Measurements from ENCODE around the gene AK9.

Gene AK9

DNA sequence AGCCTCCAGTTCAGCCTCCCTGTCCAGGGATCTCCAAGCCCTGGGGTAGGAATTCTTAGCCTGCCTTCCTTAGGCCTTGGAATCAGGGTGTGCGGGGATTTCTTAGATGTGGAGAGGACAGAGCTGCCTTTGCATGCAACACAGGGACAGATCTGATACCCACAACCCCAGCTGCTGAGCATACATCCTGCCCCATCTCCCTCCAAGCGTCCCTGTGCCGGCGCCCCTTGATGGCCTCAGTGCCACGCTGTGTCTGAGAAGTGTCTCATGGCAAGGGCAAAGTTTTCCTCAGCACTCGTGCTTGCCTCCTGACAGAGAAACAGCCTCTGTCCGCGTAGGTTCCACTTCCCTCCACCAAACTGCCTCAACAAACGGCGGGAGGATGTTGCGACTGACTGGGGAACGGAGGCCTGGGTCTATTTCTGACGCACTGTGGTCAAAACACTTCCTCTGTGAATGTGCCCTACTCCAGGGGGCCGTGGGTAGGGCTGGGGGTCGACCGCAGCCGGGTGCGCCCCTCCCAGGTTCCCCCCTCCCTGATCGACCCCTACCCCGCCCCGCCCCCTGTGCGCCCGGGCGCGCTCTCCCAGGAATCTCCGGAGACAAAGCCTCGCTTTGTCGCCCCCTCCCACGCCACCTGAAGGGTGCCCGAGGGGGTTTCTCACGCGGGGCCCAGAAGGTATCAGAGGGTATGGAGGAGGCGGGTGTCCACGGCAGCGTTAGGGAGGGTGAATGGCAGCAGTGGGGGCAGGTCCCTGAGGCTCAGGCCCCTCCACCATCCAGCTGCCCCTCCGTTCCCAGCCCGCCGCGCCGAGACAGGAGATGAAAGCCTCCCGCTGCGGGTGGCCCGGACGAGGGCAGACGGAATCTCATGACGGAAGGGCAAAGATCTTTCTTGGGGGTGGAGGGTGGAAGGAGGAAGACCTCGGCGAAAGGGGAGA, 236.2 kb downstream of the AK9 start:
- DNase-seq, result no peak

DNA sequence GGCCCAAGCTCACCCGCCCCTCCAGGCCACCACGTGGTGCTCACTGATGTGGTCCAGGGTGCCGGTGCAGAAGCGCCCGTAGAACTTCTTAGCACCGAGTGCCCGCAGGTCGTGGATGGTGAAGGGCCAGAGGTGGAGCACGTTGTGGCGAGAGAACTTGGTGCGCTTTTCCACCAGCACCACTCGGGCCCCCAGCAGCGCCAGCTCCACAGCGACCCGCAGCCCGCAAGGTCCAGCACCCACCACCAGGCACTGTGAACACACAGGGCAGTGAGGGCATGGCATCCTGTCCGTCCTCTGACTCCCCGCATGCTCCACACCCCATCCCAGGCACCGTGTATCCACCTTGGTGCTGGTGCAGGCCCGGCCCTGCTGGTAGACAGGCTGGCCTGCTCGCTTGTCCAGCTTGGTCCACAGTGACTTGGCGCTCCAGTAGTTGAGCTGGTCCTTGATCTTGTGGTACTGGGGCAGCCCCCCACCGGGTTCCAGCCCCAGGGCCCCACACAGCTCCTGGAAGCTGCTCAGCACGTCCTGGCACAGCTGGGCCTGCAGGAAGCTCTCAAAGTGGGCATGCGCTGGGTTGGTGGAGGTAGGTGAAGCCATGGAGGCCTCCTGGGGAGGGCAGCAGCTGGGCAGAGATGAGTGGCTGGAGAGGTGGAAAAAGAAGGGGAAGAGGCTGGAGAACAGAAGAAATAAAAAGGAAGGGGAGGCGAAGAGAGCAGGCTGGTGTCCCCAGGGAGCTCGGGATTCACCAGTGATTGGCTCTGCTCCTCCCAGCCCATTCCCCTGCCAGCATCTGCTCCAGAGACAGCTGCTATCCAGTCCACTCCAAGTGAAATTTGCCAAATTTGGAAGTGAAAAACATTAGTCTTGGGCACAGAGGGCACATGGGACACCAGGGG, 237.2 kb downstream of the AK9 start:
- no peak for DNase-seq

DNA sequence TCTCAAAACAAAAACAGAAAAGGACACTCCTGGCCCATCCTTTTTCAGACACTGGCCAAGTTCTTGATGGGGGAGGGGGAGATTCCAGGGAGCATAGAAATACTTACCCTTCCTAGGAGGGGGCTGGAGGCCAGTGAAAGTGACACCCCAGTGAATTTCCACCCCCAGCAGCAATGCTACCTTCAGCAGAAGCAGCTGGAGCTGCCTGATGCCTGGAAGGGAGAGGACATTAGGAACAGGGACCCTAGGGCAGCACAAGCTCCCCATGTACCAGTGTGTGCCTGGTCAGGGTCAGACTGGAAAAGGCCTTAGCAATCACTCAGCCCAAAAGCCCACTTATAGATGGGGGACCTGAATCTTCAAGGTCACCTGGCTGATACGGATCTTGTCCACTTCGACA, 237.8 kb downstream of the AK9 start:
- DNase-seq, result no peak

DNA sequence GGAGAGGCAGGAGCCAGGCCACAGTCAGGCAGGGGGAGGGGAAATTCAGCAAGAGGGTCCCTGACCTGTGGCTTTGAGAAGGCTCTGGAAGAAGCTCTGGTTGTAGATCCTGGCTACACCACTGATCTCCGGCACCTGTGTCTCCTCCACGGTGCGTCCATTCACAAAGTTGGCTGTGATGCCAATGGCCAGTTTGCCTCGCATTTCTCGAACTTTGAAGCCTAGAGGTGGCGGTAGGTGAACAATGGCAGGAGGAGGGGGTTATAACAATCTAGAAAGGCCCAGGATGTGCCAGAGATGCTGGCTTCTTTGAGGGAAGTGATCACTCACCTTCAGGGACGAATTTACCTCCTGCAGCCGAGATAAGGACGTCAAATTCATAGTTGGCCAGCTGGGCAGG, 238.8 kb downstream of the AK9 start:
- DNase-seq, result no peak

DNA sequence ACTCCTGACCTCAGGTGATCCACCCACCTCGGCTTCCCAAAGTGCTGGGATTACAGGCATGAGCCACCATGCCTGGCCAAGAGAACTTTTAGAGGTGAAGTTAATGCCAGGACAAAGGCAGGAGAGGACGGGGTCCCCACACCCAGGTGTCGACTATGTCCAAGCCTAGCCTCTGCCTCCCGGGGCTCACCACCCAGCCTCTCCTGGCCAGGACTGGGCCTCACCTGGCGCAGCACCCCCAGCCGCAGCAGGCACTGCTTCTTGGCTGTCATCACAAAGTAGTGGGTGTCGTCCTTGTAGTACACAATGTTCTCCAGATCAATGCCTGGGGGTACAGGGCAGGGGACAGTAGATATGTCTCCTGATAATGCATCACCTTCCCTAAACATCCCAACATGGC, 239.6 kb downstream of the AK9 start:
- no peak for DNase-seq

DNA sequence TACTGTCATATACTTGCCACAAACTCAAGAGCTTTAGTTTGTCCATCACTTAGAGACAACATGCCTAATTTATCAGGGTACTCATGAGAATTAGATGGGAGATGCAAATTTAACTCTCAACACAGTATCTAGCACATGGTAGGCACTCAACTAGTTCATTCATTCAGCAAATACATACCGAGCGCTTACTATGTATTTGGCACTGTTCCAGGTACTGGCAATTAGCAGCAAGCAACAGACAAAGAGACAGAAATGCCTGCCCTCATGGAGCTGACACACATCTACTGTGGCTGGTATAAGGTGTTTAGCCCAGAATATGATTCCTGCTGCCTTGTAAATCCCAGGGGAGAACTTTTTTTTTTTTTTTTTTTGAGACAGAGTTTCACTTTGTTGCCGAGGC, 240.2 kb downstream of the AK9 start:
- DNase-seq, result no peak

DNA sequence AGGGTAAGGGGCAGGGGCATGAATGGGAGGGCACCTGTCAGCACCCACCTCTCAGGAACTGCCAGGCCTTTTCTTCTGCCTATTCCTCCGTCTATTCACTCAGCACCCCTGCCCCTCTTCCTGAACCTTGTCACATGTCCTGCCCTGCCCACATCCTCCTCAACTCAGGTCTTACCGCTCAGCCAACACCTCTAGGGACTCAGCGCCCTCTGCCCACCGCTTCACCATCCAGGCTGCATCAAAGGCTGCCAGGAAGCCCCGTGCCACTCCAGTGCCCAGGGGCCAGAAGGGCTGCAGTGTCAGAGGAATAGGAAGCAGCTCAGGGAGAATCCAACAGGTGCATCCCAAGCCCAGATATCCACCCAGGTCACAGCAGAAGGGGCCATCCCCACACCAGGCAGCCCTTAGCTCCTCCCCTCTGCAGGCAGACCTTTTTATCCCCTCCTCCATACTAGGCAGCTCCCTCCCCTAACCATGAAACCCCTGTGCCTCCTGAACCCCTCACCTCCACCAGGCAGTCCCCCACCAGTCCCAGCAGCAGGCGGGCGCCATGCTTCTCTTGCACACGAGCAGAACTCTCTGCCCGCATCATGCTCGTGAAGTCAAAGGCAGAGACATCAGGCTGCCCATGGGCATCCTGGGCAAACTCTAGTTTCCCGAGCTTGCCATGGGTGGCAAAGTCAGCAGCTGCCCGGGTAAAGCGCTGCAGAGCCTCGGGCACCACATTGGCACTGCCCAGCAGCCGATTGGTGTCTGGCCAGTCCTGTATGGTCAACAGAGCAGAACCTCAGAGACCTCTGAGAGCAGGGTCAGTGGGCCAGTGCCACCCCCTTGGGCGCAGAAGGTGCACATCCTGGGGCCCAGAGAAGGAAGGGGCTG, 241.0 kb downstream of the AK9 start:
- no peak for DNase-seq

DNA sequence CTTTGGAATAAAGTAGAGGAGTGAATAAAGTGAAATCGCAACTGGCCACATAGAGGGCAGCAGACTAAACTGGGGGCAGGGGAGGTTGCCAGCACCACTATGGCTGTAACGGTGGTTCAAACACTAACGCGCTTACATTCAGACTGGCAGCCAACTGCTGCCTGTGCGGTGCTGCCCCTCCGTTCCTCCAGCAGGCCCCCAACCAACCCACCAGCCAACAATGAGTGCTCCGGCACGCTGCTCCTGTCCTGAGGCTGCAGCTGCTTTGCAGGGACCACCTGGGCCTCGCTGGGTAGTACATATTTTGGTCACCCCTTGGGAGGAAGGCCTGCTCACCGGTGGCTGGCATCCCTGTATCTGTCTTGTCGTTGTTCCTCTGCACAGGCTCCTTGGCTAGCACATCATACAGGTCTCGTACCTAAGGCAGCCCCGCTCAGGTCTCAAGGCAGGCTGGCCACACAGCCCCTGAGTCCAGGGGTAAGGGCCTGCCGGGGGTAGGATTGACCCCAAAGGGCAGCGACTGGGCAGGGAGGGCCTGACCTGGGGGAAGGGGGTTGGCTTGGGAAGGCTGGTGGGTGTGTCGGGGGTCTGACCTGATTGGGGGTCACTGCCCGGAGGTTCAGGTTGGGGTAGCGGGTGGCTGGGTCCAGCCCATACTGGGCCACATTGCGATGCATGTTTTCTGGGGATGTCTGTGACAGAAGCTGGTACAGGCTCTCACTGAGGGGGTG, 241.8 kb downstream of the AK9 start:
- no peak for DNase-seq

DNA sequence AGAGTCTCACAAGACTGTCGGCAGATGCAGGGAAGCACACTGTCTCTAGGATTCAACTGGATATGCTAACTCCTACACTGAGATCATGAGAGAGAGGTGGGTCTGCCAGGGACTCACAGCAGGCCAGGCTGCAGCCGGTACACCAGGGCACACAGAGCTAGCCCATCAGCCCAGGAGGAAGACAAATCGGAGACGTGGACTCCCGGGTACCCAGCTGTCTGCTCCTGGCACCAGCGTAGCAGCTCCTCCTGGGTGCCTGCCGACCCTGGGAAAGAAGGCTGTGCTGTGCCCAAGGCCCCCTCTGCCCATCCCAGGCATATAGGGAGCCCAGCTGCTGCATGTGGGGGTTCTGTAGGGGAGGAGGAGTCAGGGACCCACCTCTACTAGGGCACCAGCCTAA, 242.4 kb downstream of the AK9 start:
- DNase-seq, result no peak

DNA sequence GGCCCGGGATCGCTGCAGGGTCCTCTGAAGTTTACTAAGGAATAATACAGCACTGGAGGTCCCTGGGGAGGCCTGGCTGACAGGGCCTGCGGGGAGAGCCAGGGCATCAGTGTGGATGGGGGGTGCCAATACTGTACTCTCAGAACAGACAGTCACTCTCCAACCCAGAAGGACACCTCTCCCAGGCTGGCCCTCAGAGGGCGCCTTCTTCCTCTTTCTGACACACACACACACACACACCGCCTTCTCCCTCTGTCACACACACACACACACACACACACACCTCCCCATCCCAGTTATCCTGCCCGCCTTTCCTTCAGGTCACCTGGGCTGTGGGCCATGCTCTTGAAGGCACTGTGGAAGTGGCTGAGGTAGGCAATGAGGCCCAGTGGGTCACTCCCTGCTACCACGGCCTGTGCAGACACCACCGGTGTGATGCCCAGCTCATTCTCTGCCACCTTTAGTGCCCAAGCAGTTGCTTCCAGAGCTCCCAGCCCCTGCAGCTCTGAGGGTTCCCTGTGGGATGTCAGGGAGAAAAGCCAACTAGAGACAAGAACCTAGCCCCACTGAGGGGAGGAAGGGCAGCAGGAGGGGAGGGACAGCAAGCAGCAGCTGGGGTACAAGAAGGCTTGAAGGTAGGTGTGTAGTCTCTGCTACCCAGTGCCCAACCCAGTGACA, 243.0 kb downstream of the AK9 start:
- no peak for DNase-seq

DNA sequence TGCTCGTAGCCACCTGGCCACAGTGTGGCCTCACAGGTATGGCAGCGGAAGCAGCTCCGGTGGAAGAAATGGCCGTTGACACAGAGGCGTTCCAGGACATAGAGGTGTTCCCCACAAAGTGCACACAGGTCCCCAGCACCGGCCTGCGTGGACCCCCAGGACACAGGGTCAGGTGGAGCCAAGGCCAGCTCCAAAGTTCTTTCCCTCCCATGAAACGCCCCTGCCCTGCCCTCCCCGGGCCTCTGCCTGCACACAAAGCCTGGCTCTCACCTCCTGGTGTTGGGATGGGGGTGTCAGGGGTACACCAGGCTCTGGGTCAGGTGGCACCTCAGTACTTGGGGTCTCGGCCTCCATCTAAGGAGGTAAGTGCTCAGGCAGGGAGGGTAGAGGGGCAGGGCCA, 243.9 kb downstream of the AK9 start:
- DNase-seq, result no peak

DNA sequence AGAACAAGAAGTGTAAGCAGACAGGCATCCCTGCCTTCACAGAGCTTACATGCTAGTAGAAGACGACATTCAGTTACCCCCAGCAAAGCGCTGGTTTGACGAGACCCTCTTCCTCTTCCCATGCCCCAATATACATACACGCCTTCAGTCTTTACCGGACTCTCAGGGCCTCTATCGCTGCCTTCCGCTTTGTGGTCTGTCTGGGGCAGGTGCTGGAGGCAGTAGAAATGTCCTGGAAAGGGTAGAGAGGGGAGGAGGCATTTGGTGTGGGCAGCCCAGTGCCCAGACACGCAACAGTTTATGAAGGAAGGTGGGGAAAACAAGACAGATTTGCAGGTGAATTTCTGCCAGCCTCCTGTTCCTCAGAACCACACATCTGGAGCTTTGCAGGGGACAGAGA, 244.5 kb downstream of the AK9 start:
- DNase-seq, result no peak

DNA sequence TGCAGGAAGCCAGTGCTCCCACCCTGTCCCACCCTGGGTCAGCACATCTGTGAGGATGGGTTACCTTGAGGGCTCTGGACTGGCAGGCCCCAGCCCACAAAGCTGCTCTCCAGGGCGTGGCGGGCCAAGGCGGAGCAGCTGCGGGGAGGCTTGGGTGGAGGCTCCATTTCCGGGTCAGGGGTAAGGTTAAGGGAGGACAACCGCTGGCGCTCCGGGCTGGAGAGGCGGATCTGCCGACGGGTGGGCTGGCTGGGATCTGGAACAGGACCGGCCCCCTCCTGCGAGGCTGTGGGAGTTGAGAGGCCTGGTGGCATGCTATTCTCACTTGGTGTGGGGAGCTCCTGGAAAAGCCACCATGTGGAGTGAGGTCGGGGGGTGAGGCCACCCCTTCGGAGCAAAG, 244.9 kb downstream of the AK9 start:
- DNase-seq, result no peak

DNA sequence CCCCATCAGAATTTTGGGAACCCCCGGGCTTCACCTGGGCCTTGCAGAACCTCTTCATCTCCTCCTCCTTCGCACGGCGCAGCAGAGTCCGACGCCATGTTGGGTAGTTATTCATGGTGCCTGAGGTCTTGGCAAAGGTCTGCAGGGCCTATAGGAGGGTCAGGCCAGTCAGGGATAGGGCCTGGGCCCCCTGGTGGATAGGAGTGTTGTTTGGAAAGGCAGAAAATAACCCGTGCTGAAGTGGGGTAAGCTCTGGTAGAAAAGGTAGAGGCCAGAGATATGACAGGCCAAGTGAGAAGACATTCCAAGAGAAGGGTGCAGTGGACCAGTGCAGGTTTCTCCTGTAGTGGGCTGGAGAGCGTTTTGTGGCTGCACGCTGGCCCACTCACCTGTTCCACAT, 245.6 kb downstream of the AK9 start:
- DNase-seq, result no peak

DNA sequence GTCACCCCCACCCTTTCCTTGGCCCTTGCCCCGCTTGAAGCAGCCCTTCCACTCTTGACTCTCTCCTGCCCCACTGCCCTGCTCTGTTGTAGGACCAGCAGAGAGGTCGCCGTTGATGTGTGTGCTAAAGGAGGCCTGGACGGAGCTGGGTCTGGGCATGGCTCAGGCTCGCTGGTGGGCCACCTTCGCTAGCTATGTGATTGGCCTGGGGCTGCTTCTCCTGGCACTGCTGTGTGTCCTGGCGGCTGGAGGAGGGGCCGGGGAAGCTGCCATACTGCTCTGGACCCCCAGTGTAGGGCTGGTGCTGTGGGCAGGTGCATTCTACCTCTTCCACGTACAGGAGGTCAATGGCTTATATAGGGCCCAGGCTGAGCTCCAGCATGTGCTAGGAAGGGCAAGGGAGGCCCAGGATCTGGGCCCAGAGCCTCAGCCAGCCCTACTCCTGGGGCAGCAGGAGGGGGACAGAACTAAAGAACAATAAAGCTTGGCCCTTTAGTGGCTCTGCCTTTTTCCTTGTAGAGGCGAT, 247.5 kb downstream of the AK9 start:
- DNase-seq, result no peak
